Gastroesophageal sphincter (tissue), 3 donors: ENCODE results near the gene KL.

Source experiments
- EP300 ChIP-seq: sonication (generic); formaldehyde crosslinking; IDR thresholded peaks from one replicate; pipeline ENCODE4 v1.6.1; 2017; ENCODE audit warnings: antibody characterized with exemption, mild to moderate bottlenecking
- POLR2A ChIP-seq, 2 donors: fragments of 450-650 bp; IDR thresholded peaks; one replicate each; pipeline ENCODE4 v1.6.1; 2017; ENCODE audit warnings: antibody characterized with exemption in 2 of 2, mild to moderate bottlenecking in 2 of 2, moderate library complexity in 1 of 2
- POLR2AphosphoS5 ChIP-seq: sonication (generic); formaldehyde crosslinking; IDR thresholded peaks from one replicate; pipeline ENCODE4 v1.6.1; 2017; ENCODE audit warnings: antibody characterized with exemption
- TF ChIP-seq, protein P1 (sequence below), 4 experiments: fragments of 200-600 bp in 2 of 4; fragments of 450-650 bp in 2 of 4; sonication (generic) in 1 of 4; IDR thresholded peaks; one replicate each; pipeline ENCODE4 v1.5.1; 2017 to 2019; ENCODE audit warnings: antibody characterized with exemption in 4 of 4, mild to moderate bottlenecking in 2 of 4, moderate library complexity in 2 of 4

DNA sequence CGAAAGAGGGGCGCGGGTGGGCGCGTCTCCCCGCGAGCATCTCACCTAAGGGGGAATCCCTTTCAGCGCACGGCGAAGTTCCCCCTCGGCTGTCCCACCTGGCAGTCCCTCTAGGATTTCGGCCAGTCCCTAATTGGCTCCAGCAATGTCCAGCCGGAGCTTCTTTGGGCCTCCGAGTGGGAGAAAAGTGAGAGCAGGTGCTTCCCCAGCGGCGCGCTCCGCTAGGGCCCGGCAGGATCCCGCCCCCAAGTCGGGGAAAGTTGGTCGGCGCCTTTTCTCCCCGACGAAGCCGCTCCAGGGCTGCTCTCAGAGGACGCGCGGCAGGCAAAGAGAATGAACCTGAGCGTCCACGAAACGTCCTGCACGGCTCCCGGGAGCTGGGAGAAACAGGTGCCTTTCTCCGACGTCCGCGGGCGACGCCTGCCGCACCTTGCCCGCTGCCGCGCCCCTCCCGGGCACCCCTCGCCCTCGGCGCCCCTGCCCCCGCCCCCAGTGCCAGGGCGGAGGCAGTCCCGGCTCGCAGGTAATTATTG is 366 bp upstream of the KL start:
- TF ChIP-seq, protein P1, sequence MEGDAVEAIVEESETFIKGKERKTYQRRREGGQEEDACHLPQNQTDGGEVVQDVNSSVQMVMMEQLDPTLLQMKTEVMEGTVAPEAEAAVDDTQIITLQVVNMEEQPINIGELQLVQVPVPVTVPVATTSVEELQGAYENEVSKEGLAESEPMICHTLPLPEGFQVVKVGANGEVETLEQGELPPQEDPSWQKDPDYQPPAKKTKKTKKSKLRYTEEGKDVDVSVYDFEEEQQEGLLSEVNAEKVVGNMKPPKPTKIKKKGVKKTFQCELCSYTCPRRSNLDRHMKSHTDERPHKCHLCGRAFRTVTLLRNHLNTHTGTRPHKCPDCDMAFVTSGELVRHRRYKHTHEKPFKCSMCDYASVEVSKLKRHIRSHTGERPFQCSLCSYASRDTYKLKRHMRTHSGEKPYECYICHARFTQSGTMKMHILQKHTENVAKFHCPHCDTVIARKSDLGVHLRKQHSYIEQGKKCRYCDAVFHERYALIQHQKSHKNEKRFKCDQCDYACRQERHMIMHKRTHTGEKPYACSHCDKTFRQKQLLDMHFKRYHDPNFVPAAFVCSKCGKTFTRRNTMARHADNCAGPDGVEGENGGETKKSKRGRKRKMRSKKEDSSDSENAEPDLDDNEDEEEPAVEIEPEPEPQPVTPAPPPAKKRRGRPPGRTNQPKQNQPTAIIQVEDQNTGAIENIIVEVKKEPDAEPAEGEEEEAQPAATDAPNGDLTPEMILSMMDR (IDR thresholded peaks at IDR 0.05) = no peak
- TF ChIP-seq POLR2A (IDR thresholded peaks at IDR 0.05) = no peak
- TF ChIP-seq POLR2AphosphoS5 = no peak
- TF ChIP-seq EP300 = no peak
